ENCODE results near the gene FUZ.

GRCh38 chr19:49800771-49801170 is 12.3 kb downstream of the FUZ start:
- TF ChIP-seq CTCF (IDR thresholded peaks at IDR 0.05; ENCODE audit: insufficient read depth, low read length, poor library complexity, severe bottlenecking) (no peak), EZH2phosphoT487 (conservative IDR thresholded peaks at IDR 0.05; ENCODE audit: low read length) (no peak)
